ENCODE data around the gene COL25A1.

The COL25A1 gene

GRCh38 chr4:109214622-109215301 is 87.7 kb downstream of the COL25A1 start:
- Histone ChIP-seq H3K27ac (ENCODE audit: low read length) (no peak overlapping the region), H2AFZ (ENCODE audit: low read depth, low read length) (no peak overlapping the region), H3K9me3 (ENCODE audit: insufficient read depth, low read length) (no peaks in the 10 kb centered on the region), H3K4me2 (ENCODE audit: low read length) (no peak overlapping the region), H3K36me3 (replicated peaks; ENCODE audit: low read depth, low read length) (no peaks in the 10 kb centered on the region), H3K79me2 (ENCODE audit: low read length) (no peaks in the 10 kb centered on the region), H4K20me1 (ENCODE audit: insufficient read depth, low read length) (no peaks in the 10 kb centered on the region), H3K9ac (ENCODE audit: low read length) (no peak overlapping the region), H3K27me3 (ENCODE audit: low read depth, low read length) (no peaks in the 10 kb centered on the region), H3K4me1 (ENCODE audit: low read length) (no peaks in the 10 kb centered on the region), H3K4me3 (ENCODE audit: low read length) (no peak overlapping the region)
- TF ChIP-seq CTCF (IDR thresholded peaks at IDR 0.05; ENCODE audit: low read depth, low read length): no peak
- TF ChIP-seq EZH2phosphoT487 (IDR thresholded peaks at IDR 0.05; ENCODE audit: low read depth): no peak

- Histone ChIP-seq H3K4me1 (ENCODE audit: low read length) (no peaks in the 10 kb centered on the region), H3K36me3 (replicated peaks; ENCODE audit: low read depth, low read length) (no peaks in the 10 kb centered on the region), H3K4me2 (ENCODE audit: low read length) (no peak overlapping the region), H3K9me3 (ENCODE audit: insufficient read depth, low read length) (no peaks in the 10 kb centered on the region), H2AFZ (ENCODE audit: low read depth, low read length) (no peak overlapping the region), H3K9ac (ENCODE audit: low read length) (no peak overlapping the region), H3K79me2 (ENCODE audit: low read length) (no peaks in the 10 kb centered on the region), H3K4me3 (ENCODE audit: low read length) (no peak overlapping the region), H3K27ac (ENCODE audit: low read length) (no peak overlapping the region), H4K20me1 (ENCODE audit: insufficient read depth, low read length) (no peaks in the 10 kb centered on the region), H3K27me3 (ENCODE audit: low read depth, low read length) (no peaks in the 10 kb centered on the region)
- TF ChIP-seq CTCF (IDR thresholded peaks at IDR 0.05; ENCODE audit: low read depth, low read length): no peak
These were observed 89.4 kb downstream of the COL25A1 start for GRCh38 chr4:109213056-109213455.

GRCh38 chr4:109211671-109212070 is 90.8 kb downstream of the COL25A1 start:
- Histone ChIP-seq H3K36me3 (replicated peaks; ENCODE audit: low read depth, low read length) (no peaks in the 10 kb centered on the region), H3K27ac (ENCODE audit: low read length) (no peak overlapping the region), H3K9me3 (ENCODE audit: insufficient read depth, low read length) (no peaks in the 10 kb centered on the region), H3K4me2 (ENCODE audit: low read length) (no peak overlapping the region), H3K79me2 (ENCODE audit: low read length) (no peaks in the 10 kb centered on the region), H3K4me3 (ENCODE audit: low read length) (no peak overlapping the region), H3K9ac (ENCODE audit: low read length) (no peak overlapping the region), H3K4me1 (ENCODE audit: low read length) (no peaks in the 10 kb centered on the region), H2AFZ (ENCODE audit: low read depth, low read length) (no peak overlapping the region), H4K20me1 (ENCODE audit: insufficient read depth, low read length) (no peaks in the 10 kb centered on the region), H3K27me3 (ENCODE audit: low read depth, low read length) (no peaks in the 10 kb centered on the region)
- TF ChIP-seq EZH2phosphoT487 (IDR thresholded peaks at IDR 0.05; ENCODE audit: low read depth) (no peak), CTCF (IDR thresholded peaks at IDR 0.05; ENCODE audit: low read depth, low read length) (no peak)

- Histone ChIP-seq H3K79me2 (ENCODE audit: low read length) (no peaks in the 10 kb centered on the region), H4K20me1 (ENCODE audit: insufficient read depth, low read length) (no peaks in the 10 kb centered on the region), H3K36me3 (replicated peaks; ENCODE audit: low read depth, low read length) (no peaks in the 10 kb centered on the region), H3K27ac (ENCODE audit: low read length) (no peak overlapping the region), H3K4me2 (ENCODE audit: low read length) (no peak overlapping the region), H3K9ac (ENCODE audit: low read length) (no peak overlapping the region), H3K27me3 (ENCODE audit: low read depth, low read length) (no peaks in the 10 kb centered on the region), H3K9me3 (ENCODE audit: insufficient read depth, low read length) (no peaks in the 10 kb centered on the region), H3K4me1 (ENCODE audit: low read length) (no peaks in the 10 kb centered on the region), H2AFZ (ENCODE audit: low read depth, low read length) (no peak overlapping the region), H3K4me3 (ENCODE audit: low read length) (no peak overlapping the region)
- TF ChIP-seq CTCF (IDR thresholded peaks at IDR 0.05; ENCODE audit: low read depth, low read length): no peak
- no peak for TF ChIP-seq EZH2phosphoT487 (IDR thresholded peaks at IDR 0.05; ENCODE audit: low read depth)
These were observed 92.8 kb downstream of the COL25A1 start for GRCh38 chr4:109209647-109210046.
